Measurements from ENCODE around the gene PDLIM3. TPM values are rescaled to one million over a fixed set of nuclear protein-coding genes. Genes with fewer than 3 reads are reported as not detected.
"Not testable (repeated sequence)": the region's sequence is repeated elsewhere in the genome, so short reads cannot be mapped to it uniquely, and the experiment has no call there.

PDLIM3 gene
- total RNA-seq, 1 donor from 2014 or later: 63.0 TPM

DNA sequence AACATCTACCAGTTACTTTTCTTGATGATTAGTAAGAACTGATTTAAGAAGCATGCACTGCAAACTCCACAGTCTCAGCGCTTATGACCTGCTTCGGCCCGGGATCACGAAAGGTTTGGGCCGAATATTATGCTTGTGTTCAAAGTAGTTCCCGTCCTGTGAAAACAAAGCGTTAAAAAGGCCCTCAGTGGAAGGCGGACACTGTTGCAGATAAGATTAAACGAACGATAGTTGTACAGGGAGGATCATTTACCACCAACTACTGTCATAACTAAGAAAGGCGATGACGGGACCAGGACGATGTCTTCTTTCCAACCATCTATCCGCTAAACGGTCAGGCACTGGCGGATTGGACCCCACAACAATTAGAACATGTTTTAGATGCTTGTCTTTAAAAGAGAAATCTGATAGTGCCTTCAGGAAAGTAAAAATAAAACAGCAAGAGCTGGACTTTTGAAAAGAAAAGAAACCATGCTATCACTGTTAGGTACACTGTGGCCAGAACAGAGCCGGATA, 21.1 kb downstream of the PDLIM3 start:
- TF ChIP-seq CTCF (IDR thresholded peaks at IDR 0.05): no peak
- no peak overlapping the region for H3K27ac Mint-ChIP-seq (ENCODE audit: unreplicated experiment)
- H3K9me3 Mint-ChIP-seq (ENCODE audit: low read depth): no peaks in the 10 kb centered on the region
- H3K4me1 Mint-ChIP-seq (ENCODE audit: low read depth): peaks cover 22% of the 10 kb centered on the region
- peaks cover 18% of the 10 kb centered on the region for H3K36me3 Mint-ChIP-seq (ENCODE audit: low read depth)
- H3K4me3 Mint-ChIP-seq (ENCODE audit: unreplicated experiment): no peak overlapping the region
- no peaks in the 10 kb centered on the region for H3K27me3 Mint-ChIP-seq (ENCODE audit: low read depth)
- no peak for DNase-seq (ENCODE audit: low spot score)

GRCh38 chr4:185513489-185514181, 21.7 kb downstream of the PDLIM3 start:
- no peak for TF ChIP-seq CTCF (IDR thresholded peaks at IDR 0.05)
- Mint-ChIP-seq H3K36me3 (ENCODE audit: low read depth) (peaks cover 14% of the 10 kb centered on the region), H3K9me3 (ENCODE audit: low read depth) (no peaks in the 10 kb centered on the region), H3K4me1 (ENCODE audit: low read depth) (peaks cover 22% of the 10 kb centered on the region), H3K27me3 (ENCODE audit: low read depth) (no peaks in the 10 kb centered on the region), H3K4me3 (ENCODE audit: unreplicated experiment) (no peak overlapping the region), H3K27ac (ENCODE audit: unreplicated experiment) (peak overlapping the region; percentile 28)
- DNase-seq (ENCODE audit: low spot score): no peak

- TF ChIP-seq CTCF (IDR thresholded peaks at IDR 0.05): no peak
- no peak overlapping the region for H3K4me3 Mint-ChIP-seq (ENCODE audit: unreplicated experiment)
- H3K27me3 Mint-ChIP-seq (ENCODE audit: low read depth): no peaks in the 10 kb centered on the region
- DNase-seq (ENCODE audit: low spot score): no peak
- peaks cover 22% of the 10 kb centered on the region for H3K4me1 Mint-ChIP-seq (ENCODE audit: low read depth)
- H3K36me3 Mint-ChIP-seq (ENCODE audit: low read depth): peaks cover 14% of the 10 kb centered on the region
- peak overlapping the region; percentile 51 for H3K27ac Mint-ChIP-seq (ENCODE audit: unreplicated experiment)
- H3K9me3 Mint-ChIP-seq (ENCODE audit: low read depth): no peaks in the 10 kb centered on the region
Observed at GRCh38 chr4:185512516-185512915, 22.8 kb downstream of the PDLIM3 start.

- not testable (repeated sequence) for H3K9me3 Mint-ChIP-seq (ENCODE audit: low read depth); H3K27ac Mint-ChIP-seq (ENCODE audit: unreplicated experiment); H3K4me3 Mint-ChIP-seq (ENCODE audit: unreplicated experiment); DNase-seq (ENCODE audit: low spot score); H3K27me3 Mint-ChIP-seq (ENCODE audit: low read depth)
- Mint-ChIP-seq H3K4me1 (ENCODE audit: low read depth) (peaks cover 22% of the 10 kb centered on the region), H3K36me3 (ENCODE audit: low read depth) (peaks cover 19% of the 10 kb centered on the region)
Observed at GRCh38 chr4:185511243-185511642, 24.1 kb downstream of the PDLIM3 start.

DNA sequence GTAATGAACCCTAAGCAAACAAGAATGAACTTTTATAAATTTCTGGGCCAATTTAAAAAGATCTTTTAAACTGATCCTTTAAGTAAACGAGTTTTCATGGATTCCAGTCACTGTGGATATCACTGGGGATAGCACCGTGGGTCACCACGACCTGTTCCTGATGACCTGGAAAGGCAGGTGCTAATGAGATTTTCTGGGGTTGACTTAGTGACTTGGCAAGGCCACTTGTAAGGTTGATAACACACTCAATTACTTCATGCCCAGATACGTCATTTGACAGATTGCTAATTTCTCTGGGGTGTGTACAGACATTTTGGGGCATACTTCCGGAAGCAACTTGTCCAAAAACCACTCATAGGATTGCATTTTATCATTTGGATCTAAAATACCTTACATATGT, 24.5 kb downstream of the PDLIM3 start:
- no peak for TF ChIP-seq CTCF (IDR thresholded peaks at IDR 0.05)
- no peaks in the 10 kb centered on the region for H3K9me3 Mint-ChIP-seq (ENCODE audit: low read depth)
- H3K27me3 Mint-ChIP-seq (ENCODE audit: low read depth): no peaks in the 10 kb centered on the region
- no peak overlapping the region for H3K4me3 Mint-ChIP-seq (ENCODE audit: unreplicated experiment)
- H3K4me1 Mint-ChIP-seq (ENCODE audit: low read depth): peaks cover 22% of the 10 kb centered on the region
- peaks cover 19% of the 10 kb centered on the region for H3K36me3 Mint-ChIP-seq (ENCODE audit: low read depth)
- H3K27ac Mint-ChIP-seq (ENCODE audit: unreplicated experiment): no peak overlapping the region
- no peak for DNase-seq (ENCODE audit: low spot score)

DNA sequence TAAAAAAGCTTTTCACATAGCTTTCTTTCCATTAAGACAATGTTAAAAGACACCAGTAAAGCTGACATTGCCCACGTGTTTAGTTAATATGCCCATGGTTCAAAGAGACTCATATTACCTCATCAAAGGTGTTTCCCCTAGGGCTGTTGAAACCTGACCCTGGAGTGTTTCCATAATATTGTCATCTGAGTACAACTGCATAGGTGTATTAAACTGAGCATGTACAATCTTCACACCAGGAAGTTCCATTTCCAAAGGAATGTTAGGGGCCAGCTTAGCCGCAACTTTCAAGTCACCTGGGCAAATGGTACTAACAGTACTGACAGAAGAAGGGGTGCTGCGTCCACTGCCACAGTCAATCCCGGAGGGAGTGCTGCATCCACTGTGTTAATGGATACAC, 27.1 kb downstream of the PDLIM3 start:
- no peaks in the 10 kb centered on the region for H3K27me3 Mint-ChIP-seq (ENCODE audit: low read depth)
- DNase-seq (ENCODE audit: low spot score): no peak
- peaks cover 16% of the 10 kb centered on the region for H3K36me3 Mint-ChIP-seq (ENCODE audit: low read depth)
- H3K4me1 Mint-ChIP-seq (ENCODE audit: low read depth): peaks cover 23% of the 10 kb centered on the region
- H3K4me3 Mint-ChIP-seq (ENCODE audit: unreplicated experiment): no peak overlapping the region
- no peak overlapping the region for H3K27ac Mint-ChIP-seq (ENCODE audit: unreplicated experiment)
- no peaks in the 10 kb centered on the region for H3K9me3 Mint-ChIP-seq (ENCODE audit: low read depth)
- TF ChIP-seq CTCF (IDR thresholded peaks at IDR 0.05): no peak
